Caco-2 (cell line): Measurements from ENCODE around the gene BPGM. TPM values are rescaled to one million over a fixed set of nuclear protein-coding genes. Genes with fewer than 3 reads are reported as not detected.

Experiments used
- BruUV-seq: library from RNA; stranded (reverse); fragments of 400-500 nt; replicated peaks from 2 replicates; lab custom pipeline; 2021; lab: Mats Ljungman, UMichigan
- CTCF ChIA-PET: fragments of 300-600 bp; sonication (Branson Sonifier 250); formaldehyde crosslinking; loops from one replicate; lab custom pipeline; 2022; ENCODE audit warnings: antibody characterized with exemption; lab: Charles Lee
- POLR2A ChIA-PET: fragments of 300-600 bp; sonication (Branson Sonifier 250); formaldehyde crosslinking; loops from one replicate; lab custom pipeline; 2022; ENCODE audit warnings: antibody characterized with exemption; lab: Charles Lee
- DNase-seq, 2 experiments: peaks; one replicate each; pipeline versions ENCODE4 v3.0.0 to v3.0.0-alpha.2; 2020 to 2022
- H3K27me3 ChIP-seq: replicated peaks from 2 replicates; pipeline ENCODE4 v1.6.0; 2011; ENCODE audit warnings: low read length; ENCODE audit not compliant: control insufficient read depth, insufficient read depth
- H3K36me3 ChIP-seq: 2 replicates; pipeline ENCODE4 v1.5.1; 2011; ENCODE audit warnings: low read length; ENCODE audit not compliant: control insufficient read depth, insufficient read depth
- H3K4me1 ChIP-seq: fragments of 250-450 bp; sonication (Bioruptor Pico); 2 replicates; pipeline ENCODE4 v1.5.1; 2020; ENCODE audit warnings: mild to moderate bottlenecking
- H3K4me3 ChIP-seq: 2 replicates; pipeline ENCODE4 v1.5.1; 2011; ENCODE audit warnings: low read depth, mild to moderate bottlenecking, control low read depth, low read length
- H3K9me3 ChIP-seq: fragments of 250-450 bp; sonication (Bioruptor Pico); 2 replicates; pipeline ENCODE4 v1.5.1; 2020; ENCODE audit warnings: mild to moderate bottlenecking, moderate library complexity
- H3K27ac Mint-ChIP-seq: one replicate; pipeline ENCODE4 v1.8.0; 2022; ENCODE audit warnings: mixed read lengths; ENCODE audit not compliant: unreplicated experiment
- H3K27me3 Mint-ChIP-seq: one replicate; pipeline ENCODE4 v1.8.0; 2022; ENCODE audit warnings: mixed read lengths; ENCODE audit not compliant: insufficient read depth, unreplicated experiment
- H3K36me3 Mint-ChIP-seq: one replicate; pipeline ENCODE4 v1.8.0; 2022; ENCODE audit warnings: mild to moderate bottlenecking, mixed read lengths; ENCODE audit not compliant: insufficient read depth, unreplicated experiment
- H3K4me1 Mint-ChIP-seq: one replicate; pipeline ENCODE4 v1.8.0; 2022; ENCODE audit warnings: low read depth, mixed read lengths; ENCODE audit not compliant: unreplicated experiment
- H3K4me3 Mint-ChIP-seq: one replicate; pipeline ENCODE4 v1.8.0; 2022; ENCODE audit warnings: mild to moderate bottlenecking, moderate library complexity, mixed read lengths; ENCODE audit not compliant: unreplicated experiment
- H3K9me3 Mint-ChIP-seq: one replicate; pipeline ENCODE4 v1.8.0; 2022; ENCODE audit warnings: mixed read lengths; ENCODE audit not compliant: unreplicated experiment
- CTCF ChIP-seq, 2 experiments: fragments of 200-600 bp in 1 of 2; IDR thresholded peaks; 1 replicate in 1 of 2; 2 replicates in 1 of 2; pipeline versions ENCODE4 v1.5.1 to v1.8.0; 2011 to 2022; ENCODE audit warnings: antibody characterized with exemption in 1 of 2, control low read depth in 1 of 2, inconsistent platforms in 1 of 2, low read depth in 1 of 2, low read length in 1 of 2, mild to moderate bottlenecking in 1 of 2, moderate library complexity in 1 of 2; ENCODE audit not compliant: insufficient read depth in 1 of 2, severe bottlenecking in 1 of 2, unreplicated experiment in 1 of 2
- intact Hi-C: fragments of 100-400 bp; cut with micrococcal nuclease; formaldehyde crosslinking; loops from one replicate; pipeline ENCODE4 v1.10.0; 2022; ENCODE audit not compliant: unreplicated experiment
- total RNA-seq: library from RNA; stranded (reverse); gene quantifications from 2 replicates; pipeline ENCODE4 v1.2.3, GENCODE V29; 2022

The BPGM gene
- total RNA-seq, 1 experiment from 2014 or later = 8.1 TPM

- CTCF ChIA-PET = no interaction called here
- Mint-ChIP-seq H3K9me3 (no peaks in the 10 kb centered on the region), H3K27ac (no peak overlapping the region), H3K4me3 (no peak overlapping the region), H3K27me3 (no peaks in the 10 kb centered on the region), H3K36me3 (no peaks in the 10 kb centered on the region), H3K4me1 (no peaks in the 10 kb centered on the region)
- H3K36me3 ChIP-seq = no peaks in the 10 kb centered on the region; the same call in 1 of the 2 replicates
- BruUV-seq = no TSS peak
- no peak overlapping the region for H3K4me3 ChIP-seq
- no peak for DNase-seq
- POLR2A ChIA-PET = no interaction called here
- no peaks in the 10 kb centered on the region for H3K4me1 ChIP-seq
- TF ChIP-seq CTCF (IDR thresholded peaks at IDR 0.05; ENCODE audit: insufficient read depth in 1 of 2, low read depth in 1 of 2, low read length in 1 of 2, severe bottlenecking in 1 of 2, unreplicated experiment in 1 of 2) = no peak
- no peaks in the 10 kb centered on the region for H3K27me3 ChIP-seq
- H3K9me3 ChIP-seq = no peaks in the 10 kb centered on the region
- intact Hi-C loops = no loop called here
These were observed 21.2 kb downstream of the BPGM start for GRCh38 chr7:134667899-134668298.

GRCh38 chr7:134669388-134669787, 22.7 kb downstream of the BPGM start:
- Mint-ChIP-seq H3K36me3 (no peaks in the 10 kb centered on the region), H3K4me3 (no peak overlapping the region), H3K27me3 (no peaks in the 10 kb centered on the region), H3K27ac (no peak overlapping the region), H3K4me1 (no peaks in the 10 kb centered on the region), H3K9me3 (no peaks in the 10 kb centered on the region)
- ChIA-PET CTCF (no interaction called here), POLR2A (no interaction called here)
- Histone ChIP-seq H3K4me1 (no peaks in the 10 kb centered on the region), H3K27me3 (no peaks in the 10 kb centered on the region), H3K4me3 (no peak overlapping the region), H3K9me3 (no peaks in the 10 kb centered on the region), H3K36me3 (no peaks in the 10 kb centered on the region)
- intact Hi-C loops = no loop called here
- no peak for DNase-seq
- no TSS peak for BruUV-seq
- TF ChIP-seq CTCF (IDR thresholded peaks at IDR 0.05; ENCODE audit: insufficient read depth in 1 of 2, low read depth in 1 of 2, low read length in 1 of 2, severe bottlenecking in 1 of 2, unreplicated experiment in 1 of 2) = no peak

GRCh38 chr7:134669845-134670373, 23.3 kb downstream of the BPGM start:
- H3K9me3 Mint-ChIP-seq = no peaks in the 10 kb centered on the region
- no peak for DNase-seq
- H3K27ac Mint-ChIP-seq = no peak overlapping the region
- no peaks in the 10 kb centered on the region for H3K36me3 ChIP-seq
- ChIA-PET CTCF (no interaction called here), POLR2A (no interaction called here)
- no peaks in the 10 kb centered on the region for H3K36me3 Mint-ChIP-seq
- intact Hi-C loops = no loop called here
- no peaks in the 10 kb centered on the region for H3K27me3 ChIP-seq
- H3K27me3 Mint-ChIP-seq = no peaks in the 10 kb centered on the region
- H3K4me3 ChIP-seq = no peak overlapping the region
- TF ChIP-seq CTCF (IDR thresholded peaks at IDR 0.05; ENCODE audit: insufficient read depth in 1 of 2, low read depth in 1 of 2, low read length in 1 of 2, severe bottlenecking in 1 of 2, unreplicated experiment in 1 of 2) = no peak
- H3K4me1 ChIP-seq = no peaks in the 10 kb centered on the region
- H3K9me3 ChIP-seq = no peaks in the 10 kb centered on the region
- BruUV-seq = no TSS peak
- H3K4me1 Mint-ChIP-seq = no peaks in the 10 kb centered on the region
- no peak overlapping the region for H3K4me3 Mint-ChIP-seq
